NCI-H187 (cell line): Measurements from ENCODE around the gene KCNQ1OT1.
A peak's percentile ranks its signal among the peaks of the same experiment; 100 is the strongest.

ENCODE experiments used
- DNase-seq, 2 experiments: peaks; one replicate each; lab custom pipeline; 2025; lab: John Stamatoyannopoulos, UW

KCNQ1OT1 gene

GRCh38 chr11:2699531-2700414 lies at the start of gene KCNQ1OT1:
Gene KCNQ1OT1, minus strand, starts transcription at chr11:2699994.
- peak; percentile 61 to 78 for DNase-seq

- DNase-seq = no peak
Measured at GRCh38 chr11:2748814-2749554, 49.2 kb upstream of the KCNQ1OT1 start.

GRCh38 chr11:2748061-2748813 lies 48.4 kb upstream of the KCNQ1OT1 start:
- DNase-seq = no peak

GRCh38 chr11:2747248-2748027 lies 47.6 kb upstream of the KCNQ1OT1 start:
- DNase-seq = no peak

GRCh38 chr11:2746401-2747247 lies 46.8 kb upstream of the KCNQ1OT1 start:
- no peak for DNase-seq

GRCh38 chr11:2745511-2745910 lies 45.7 kb upstream of the KCNQ1OT1 start:
- DNase-seq = no peak

GRCh38 chr11:2744166-2744565 lies 44.4 kb upstream of the KCNQ1OT1 start:
- no peak for DNase-seq

- no peak for DNase-seq
Measured at GRCh38 chr11:2743427-2744110, 43.8 kb upstream of the KCNQ1OT1 start.

GRCh38 chr11:2742611-2743426 lies 43.0 kb upstream of the KCNQ1OT1 start:
- no peak for DNase-seq

- DNase-seq = no peak
Measured at GRCh38 chr11:2742201-2742600, 42.4 kb upstream of the KCNQ1OT1 start.

GRCh38 chr11:2741377-2742131 lies 41.8 kb upstream of the KCNQ1OT1 start:
- DNase-seq = no peak

GRCh38 chr11:2741006-2741376 lies 41.2 kb upstream of the KCNQ1OT1 start:
- DNase-seq = no peak

GRCh38 chr11:2740275-2740940 lies 40.6 kb upstream of the KCNQ1OT1 start:
- no peak for DNase-seq

- no peak for DNase-seq
Measured at GRCh38 chr11:2739531-2740274, 39.9 kb upstream of the KCNQ1OT1 start.

- no peak for DNase-seq
Measured at GRCh38 chr11:2738551-2739431, 39.0 kb upstream of the KCNQ1OT1 start.

- no peak for DNase-seq
Measured at GRCh38 chr11:2737866-2738265, 38.1 kb upstream of the KCNQ1OT1 start.
